ENCODE results near the gene GRHL1. TPM values are rescaled to one million over a fixed set of nuclear protein-coding genes. Genes with fewer than 3 reads are reported as not detected.

The GRHL1 gene
- polyA plus RNA-seq, 1 experiment, result 1.7 TPM

- POLR2A ChIA-PET, result no interaction called here
- DNase-seq (ENCODE audit: low read depth), result peak; percentile 84
- TF ChIP-seq, protein P1, sequence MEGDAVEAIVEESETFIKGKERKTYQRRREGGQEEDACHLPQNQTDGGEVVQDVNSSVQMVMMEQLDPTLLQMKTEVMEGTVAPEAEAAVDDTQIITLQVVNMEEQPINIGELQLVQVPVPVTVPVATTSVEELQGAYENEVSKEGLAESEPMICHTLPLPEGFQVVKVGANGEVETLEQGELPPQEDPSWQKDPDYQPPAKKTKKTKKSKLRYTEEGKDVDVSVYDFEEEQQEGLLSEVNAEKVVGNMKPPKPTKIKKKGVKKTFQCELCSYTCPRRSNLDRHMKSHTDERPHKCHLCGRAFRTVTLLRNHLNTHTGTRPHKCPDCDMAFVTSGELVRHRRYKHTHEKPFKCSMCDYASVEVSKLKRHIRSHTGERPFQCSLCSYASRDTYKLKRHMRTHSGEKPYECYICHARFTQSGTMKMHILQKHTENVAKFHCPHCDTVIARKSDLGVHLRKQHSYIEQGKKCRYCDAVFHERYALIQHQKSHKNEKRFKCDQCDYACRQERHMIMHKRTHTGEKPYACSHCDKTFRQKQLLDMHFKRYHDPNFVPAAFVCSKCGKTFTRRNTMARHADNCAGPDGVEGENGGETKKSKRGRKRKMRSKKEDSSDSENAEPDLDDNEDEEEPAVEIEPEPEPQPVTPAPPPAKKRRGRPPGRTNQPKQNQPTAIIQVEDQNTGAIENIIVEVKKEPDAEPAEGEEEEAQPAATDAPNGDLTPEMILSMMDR (IDR thresholded peaks at IDR 0.05; ENCODE audit: insufficient read depth, low read depth, low read length), result no peak
- CTCF ChIA-PET, result interaction anchor here (1.0 to 1.5 kb wide), 3 partner anchors 162 to 205 kb away, joined by 3 to 5 read pairs (median 4); no protein-coding TSS in a partner anchor
- Histone ChIP-seq H3K4me3 (ENCODE audit: low read depth, low read length) (no peak overlapping the region), H3K36me3 (ENCODE audit: control insufficient read depth, insufficient read depth, low read length) (no peaks in the 10 kb centered on the region), H3K27me3 (ENCODE audit: control insufficient read depth, insufficient read depth, low read length) (no peaks in the 10 kb centered on the region)
These were observed 24.4 kb downstream of the GRHL1 start for GRCh38 chr2:9975805-9976447.

DNA sequence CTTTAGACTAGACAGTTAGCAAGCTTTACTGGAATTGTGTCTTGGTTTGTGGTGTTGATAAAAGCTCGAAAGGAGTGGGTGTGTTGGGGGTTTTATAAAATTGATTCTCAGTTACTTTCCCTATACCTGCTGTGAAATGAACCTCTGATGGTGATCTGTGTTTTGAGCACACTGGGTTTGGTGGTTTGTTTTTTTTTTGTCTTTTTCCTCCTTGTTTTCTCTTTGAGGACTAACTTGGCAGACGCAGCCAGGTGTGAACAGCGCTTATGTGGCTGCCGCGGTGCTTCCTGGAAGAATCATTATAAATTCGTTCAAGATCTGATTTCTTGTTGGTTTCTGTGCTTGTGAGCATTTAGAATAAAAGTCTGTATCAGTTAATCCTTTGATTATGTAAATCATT, 28.5 kb downstream of the GRHL1 start:
- Histone ChIP-seq H3K27me3 (ENCODE audit: control insufficient read depth, insufficient read depth, low read length) (no peaks in the 10 kb centered on the region), H3K36me3 (ENCODE audit: control insufficient read depth, insufficient read depth, low read length) (no peaks in the 10 kb centered on the region), H3K4me3 (ENCODE audit: low read depth, low read length) (no peak overlapping the region)
- ChIA-PET CTCF (interaction anchor here (0.6 kb wide), 1 partner anchor 188 kb away, joined by 5 read pairs; no protein-coding TSS in a partner anchor), POLR2A (no interaction called here)
- no peak for DNase-seq (ENCODE audit: low read depth)
- TF ChIP-seq, protein P1 (IDR thresholded peaks at IDR 0.05; ENCODE audit: insufficient read depth, low read depth, low read length), result no peak

- TF ChIP-seq, protein P1 (IDR thresholded peaks at IDR 0.05; ENCODE audit: insufficient read depth, low read depth, low read length), result no peak
- no peaks in the 10 kb centered on the region for H3K27me3 ChIP-seq (ENCODE audit: control insufficient read depth, insufficient read depth, low read length)
- H3K36me3 ChIP-seq (ENCODE audit: control insufficient read depth, insufficient read depth, low read length), result no peaks in the 10 kb centered on the region
- ChIA-PET POLR2A (no interaction called here), CTCF (interaction anchor here (0.6 to 2.1 kb wide), 3 partner anchors 13 to 180 kb away, joined by 3 to 13 read pairs (median 3); no protein-coding TSS in a partner anchor)
- peak; percentile 73 for DNase-seq (ENCODE audit: low read depth)
- H3K4me3 ChIP-seq (ENCODE audit: low read depth, low read length), result no peak overlapping the region
These were observed 29.0 kb downstream of the GRHL1 start for GRCh38 chr2:9980520-9980919.

GRCh38 chr2:9981655-9982054, 30.2 kb downstream of the GRHL1 start:
- ChIA-PET CTCF (interaction anchor here (0.6 to 2.1 kb wide), 6 partner anchors 67 to 351 kb away, joined by 3 to 13 read pairs (median 3); partner anchors contain the start of gene YWHAQ), POLR2A (no interaction called here)
- DNase-seq (ENCODE audit: low read depth), result no peak
- Histone ChIP-seq H3K27me3 (ENCODE audit: control insufficient read depth, insufficient read depth, low read length) (no peaks in the 10 kb centered on the region), H3K36me3 (ENCODE audit: control insufficient read depth, insufficient read depth, low read length) (no peaks in the 10 kb centered on the region), H3K4me3 (ENCODE audit: low read depth, low read length) (no peak overlapping the region)
- TF ChIP-seq, protein P1 (IDR thresholded peaks at IDR 0.05; ENCODE audit: insufficient read depth, low read depth, low read length), result no peak

DNA sequence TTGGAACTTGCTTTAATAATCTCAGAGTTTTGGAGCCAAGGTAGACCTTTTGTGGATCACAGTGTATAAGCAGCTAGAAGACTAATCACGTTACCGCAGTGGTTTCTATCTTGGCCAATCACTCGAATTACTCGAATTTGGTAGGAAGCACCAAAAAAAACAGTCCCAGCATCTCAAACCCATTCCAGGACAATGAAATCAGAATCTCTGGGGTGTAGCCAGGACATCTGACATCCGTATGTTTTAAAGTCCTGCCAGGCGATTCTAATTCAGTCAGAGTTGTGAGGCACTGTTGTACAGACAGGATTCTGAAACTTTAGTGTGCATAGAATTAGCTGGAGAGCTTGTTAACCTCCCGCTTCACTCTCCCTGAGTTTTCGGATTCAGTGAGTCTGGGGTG, 30.8 kb downstream of the GRHL1 start:
- TF ChIP-seq, protein P1 (IDR thresholded peaks at IDR 0.05; ENCODE audit: insufficient read depth, low read depth, low read length), result no peak
- no peak overlapping the region for H3K4me3 ChIP-seq (ENCODE audit: low read depth, low read length)
- POLR2A ChIA-PET, result interaction anchor here (0.7 kb wide), 1 partner anchor 109 kb away, joined by 4 read pairs; no protein-coding TSS in a partner anchor
- H3K27me3 ChIP-seq (ENCODE audit: control insufficient read depth, insufficient read depth, low read length), result no peaks in the 10 kb centered on the region
- H3K36me3 ChIP-seq (ENCODE audit: control insufficient read depth, insufficient read depth, low read length), result no peaks in the 10 kb centered on the region
- peak; percentile 93 for DNase-seq (ENCODE audit: low read depth)
- CTCF ChIA-PET, result interaction anchor here (0.6 to 2.1 kb wide), 4 partner anchors 67 to 364 kb away, joined by 3 to 13 read pairs (median 5); no protein-coding TSS in a partner anchor

Measured in BJ (cell line).